Measurements from ENCODE around the gene KCNH1.

KCNH1 gene

DNA sequence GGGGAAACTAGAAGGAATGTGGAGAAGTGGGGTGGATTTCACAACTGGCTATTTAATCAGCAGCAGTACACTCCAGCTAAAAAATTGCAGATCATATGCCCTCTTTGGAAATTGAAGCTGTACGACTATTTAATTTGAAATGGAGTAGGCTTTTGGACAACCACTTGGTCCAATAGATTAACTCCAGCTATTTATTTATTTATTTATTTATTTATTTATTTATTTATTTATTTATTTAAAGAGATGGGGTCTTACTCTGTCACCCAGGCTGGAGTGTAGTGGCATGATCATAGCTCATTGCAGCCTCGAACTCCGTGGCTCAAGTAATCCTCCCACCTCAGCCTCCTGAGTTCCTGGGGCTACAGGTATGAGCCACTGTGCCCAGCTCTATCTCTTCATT is 312.3 kb downstream of the KCNH1 start:
- Histone ChIP-seq H3K4me3 (ENCODE audit: insufficient read depth, low read depth, low read length, poor library complexity, severe bottlenecking) (no peak overlapping the region), H3K27me3 (replicated peaks; ENCODE audit: control insufficient read depth, insufficient read depth, low read length, poor library complexity, severe bottlenecking) (no peaks in the 10 kb centered on the region), H3K36me3 (ENCODE audit: control insufficient read depth, insufficient read depth, low read length) (no peaks in the 10 kb centered on the region), H3K4me1 (ENCODE audit: control insufficient read depth, insufficient read depth, low read length, poor library complexity, severe bottlenecking) (no peaks in the 10 kb centered on the region), H3K9me3 (ENCODE audit: control insufficient read depth, low read length) (no peaks in the 10 kb centered on the region), H3K27ac (ENCODE audit: insufficient read depth, low read length, poor library complexity, severe bottlenecking) (no peak overlapping the region)
- no peak for DNase-seq

DNA sequence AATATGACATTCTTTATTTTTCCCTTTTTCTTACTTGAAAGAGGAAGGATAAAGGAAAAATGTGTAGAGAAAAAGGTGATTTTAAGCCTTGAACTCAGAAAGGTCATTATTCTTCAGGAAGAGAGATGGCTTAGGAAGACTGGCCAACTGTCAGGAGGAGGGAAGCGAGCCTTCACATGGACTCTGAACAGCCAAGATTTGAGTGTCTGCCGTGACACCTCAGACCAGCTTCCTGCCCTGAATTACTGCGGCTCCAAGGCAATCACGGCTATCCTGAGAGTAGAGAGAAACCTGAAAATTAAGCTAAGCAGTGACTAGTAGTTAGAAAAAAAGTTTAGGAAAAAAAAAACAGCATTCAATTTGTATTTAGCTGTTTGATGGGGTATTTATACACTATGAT is 314.7 kb downstream of the KCNH1 start:
- Histone ChIP-seq H3K27ac (ENCODE audit: insufficient read depth, low read length, poor library complexity, severe bottlenecking) (no peak overlapping the region), H3K9me3 (ENCODE audit: control insufficient read depth, low read length) (no peaks in the 10 kb centered on the region), H3K36me3 (ENCODE audit: control insufficient read depth, insufficient read depth, low read length) (no peaks in the 10 kb centered on the region), H3K27me3 (replicated peaks; ENCODE audit: control insufficient read depth, insufficient read depth, low read length, poor library complexity, severe bottlenecking) (no peaks in the 10 kb centered on the region), H3K4me1 (ENCODE audit: control insufficient read depth, insufficient read depth, low read length, poor library complexity, severe bottlenecking) (no peaks in the 10 kb centered on the region), H3K4me3 (ENCODE audit: insufficient read depth, low read depth, low read length, poor library complexity, severe bottlenecking) (no peak overlapping the region)
- no peak for DNase-seq

DNA sequence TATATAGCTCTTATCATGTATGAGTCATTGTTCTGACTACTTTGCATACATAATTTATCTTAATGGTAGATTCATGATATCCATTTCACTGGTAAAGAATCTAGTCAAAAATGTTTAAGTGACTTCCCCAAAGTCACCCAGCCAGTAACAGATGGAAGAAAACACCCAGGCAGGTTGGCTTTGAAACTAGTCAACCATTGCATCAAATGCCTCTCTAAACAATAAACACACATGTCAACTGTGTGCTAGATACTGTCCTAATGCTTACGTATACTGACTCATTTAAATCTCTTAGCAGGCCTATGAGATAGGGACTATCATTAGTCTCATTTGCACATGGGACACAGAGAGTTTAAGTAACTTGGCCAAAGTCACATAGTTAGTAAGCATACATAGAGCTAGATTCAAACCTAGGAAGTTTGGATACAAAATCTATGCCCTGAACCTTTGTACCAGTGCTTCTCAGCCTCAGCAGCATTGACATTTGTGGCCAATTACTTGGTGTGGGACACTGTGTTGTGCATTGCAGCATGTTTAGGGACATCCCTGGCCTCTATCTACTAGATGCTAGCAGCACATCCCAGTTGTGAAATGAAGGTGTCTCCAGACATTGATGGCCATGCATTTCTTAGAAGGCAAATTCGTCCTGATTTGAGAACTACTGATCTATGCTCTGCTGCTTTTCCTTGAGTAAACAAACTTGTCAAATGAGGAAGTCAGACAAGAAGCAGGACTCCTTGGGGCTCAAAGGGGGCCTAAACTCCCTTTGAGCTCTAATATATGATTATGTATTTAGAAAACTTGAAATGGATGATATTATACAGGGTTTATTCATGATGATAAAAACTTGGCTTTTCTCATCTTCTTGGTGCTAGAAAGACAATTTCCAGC is 316.3 kb downstream of the KCNH1 start:
- DNase-seq, result no peak
- Histone ChIP-seq H3K27me3 (replicated peaks; ENCODE audit: control insufficient read depth, insufficient read depth, low read length, poor library complexity, severe bottlenecking) (no peaks in the 10 kb centered on the region), H3K27ac (ENCODE audit: insufficient read depth, low read length, poor library complexity, severe bottlenecking) (no peak overlapping the region), H3K4me1 (ENCODE audit: control insufficient read depth, insufficient read depth, low read length, poor library complexity, severe bottlenecking) (no peaks in the 10 kb centered on the region), H3K4me3 (ENCODE audit: insufficient read depth, low read depth, low read length, poor library complexity, severe bottlenecking) (no peak overlapping the region), H3K36me3 (ENCODE audit: control insufficient read depth, insufficient read depth, low read length) (no peaks in the 10 kb centered on the region), H3K9me3 (ENCODE audit: control insufficient read depth, low read length) (no peaks in the 10 kb centered on the region)

DNA sequence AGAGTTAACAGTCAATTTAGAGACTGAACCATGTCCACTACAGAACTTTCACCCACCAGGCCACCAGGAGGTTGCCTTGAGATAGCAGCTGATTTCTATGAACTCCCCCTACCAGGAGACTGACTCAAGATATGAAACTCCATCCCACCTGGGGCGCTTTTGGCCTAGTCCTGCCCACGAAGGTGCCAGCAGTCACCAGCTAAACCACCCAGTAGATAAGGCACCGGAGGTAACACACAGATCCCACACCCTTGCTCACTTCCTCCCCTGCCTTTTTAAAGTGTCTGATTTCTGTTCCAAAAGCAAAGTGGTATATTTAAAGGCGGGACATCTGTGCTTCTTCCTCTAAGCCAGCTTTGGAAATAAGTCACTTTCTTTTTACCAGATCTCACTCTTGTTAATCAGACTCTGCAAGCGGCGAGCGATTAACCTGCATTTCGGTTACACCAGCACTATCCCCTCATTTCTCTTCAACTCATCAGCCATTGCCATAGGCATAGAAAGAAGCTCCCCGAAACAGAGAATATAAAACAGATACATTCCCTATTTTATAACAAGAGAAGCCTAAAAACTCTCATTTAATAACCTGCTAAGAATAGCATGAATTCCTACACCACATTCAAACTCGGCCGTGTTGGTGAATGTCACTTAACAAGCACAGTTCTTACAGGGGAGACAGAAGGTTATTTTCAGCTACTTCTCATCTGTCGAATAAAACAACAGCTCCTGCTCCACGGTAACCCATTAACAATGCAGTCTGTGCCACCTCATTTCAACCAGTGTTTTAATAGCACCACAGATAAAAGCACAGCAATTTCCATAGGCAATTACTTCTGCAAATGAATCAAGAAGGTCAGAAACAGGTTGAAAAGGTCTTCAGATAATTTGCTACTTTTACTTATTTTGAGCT is 318.1 kb downstream of the KCNH1 start:
- H3K36me3 ChIP-seq (ENCODE audit: control insufficient read depth, insufficient read depth, low read length), result no peaks in the 10 kb centered on the region
- no peak overlapping the region for H3K27ac ChIP-seq (ENCODE audit: insufficient read depth, low read length, poor library complexity, severe bottlenecking)
- H3K27me3 ChIP-seq (replicated peaks; ENCODE audit: control insufficient read depth, insufficient read depth, low read length, poor library complexity, severe bottlenecking), result no peaks in the 10 kb centered on the region
- no peaks in the 10 kb centered on the region for H3K9me3 ChIP-seq (ENCODE audit: control insufficient read depth, low read length)
- no peak for DNase-seq
- no peaks in the 10 kb centered on the region for H3K4me1 ChIP-seq (ENCODE audit: control insufficient read depth, insufficient read depth, low read length, poor library complexity, severe bottlenecking)
- H3K4me3 ChIP-seq (ENCODE audit: insufficient read depth, low read depth, low read length, poor library complexity, severe bottlenecking), result no peak overlapping the region

DNA sequence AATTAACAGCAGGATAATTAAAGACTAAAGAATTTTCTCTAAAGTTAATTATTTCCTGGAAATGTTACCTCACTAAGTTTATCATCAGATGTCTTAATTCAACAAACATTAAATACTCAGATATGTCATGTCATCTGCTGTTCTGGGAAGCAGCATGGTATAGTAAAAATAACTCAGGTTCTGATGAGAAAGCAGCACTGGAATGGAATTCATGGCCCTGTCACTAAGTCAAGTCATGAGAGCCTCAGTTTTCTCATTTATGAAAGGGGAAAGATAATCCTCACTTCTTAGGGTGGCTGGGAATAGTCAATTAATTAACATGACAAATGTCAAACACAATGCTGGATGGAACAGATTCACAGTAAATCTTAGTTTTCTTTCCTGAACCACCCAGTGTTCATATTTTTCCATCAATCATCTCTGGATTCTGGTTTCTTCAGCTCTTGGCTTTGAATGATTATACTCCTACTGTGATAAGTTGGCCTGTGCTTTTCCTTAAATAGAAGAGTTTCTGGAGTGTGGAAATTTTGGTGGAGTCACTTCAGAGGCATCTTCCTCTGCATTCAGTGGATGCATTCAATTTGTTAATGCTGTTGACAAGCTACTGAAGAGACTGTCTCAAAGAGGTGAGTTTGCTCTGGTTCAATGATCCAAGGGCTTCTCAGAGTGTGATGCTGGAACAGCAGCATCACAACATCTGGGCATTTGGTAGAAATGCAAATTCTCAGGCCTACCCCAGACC is 319.4 kb downstream of the KCNH1 start:
- Histone ChIP-seq H3K4me1 (ENCODE audit: control insufficient read depth, insufficient read depth, low read length, poor library complexity, severe bottlenecking) (no peaks in the 10 kb centered on the region), H3K36me3 (ENCODE audit: control insufficient read depth, insufficient read depth, low read length) (no peaks in the 10 kb centered on the region), H3K4me3 (ENCODE audit: insufficient read depth, low read depth, low read length, poor library complexity, severe bottlenecking) (no peak overlapping the region), H3K27ac (ENCODE audit: insufficient read depth, low read length, poor library complexity, severe bottlenecking) (no peak overlapping the region), H3K9me3 (ENCODE audit: control insufficient read depth, low read length) (no peaks in the 10 kb centered on the region), H3K27me3 (replicated peaks; ENCODE audit: control insufficient read depth, insufficient read depth, low read length, poor library complexity, severe bottlenecking) (no peaks in the 10 kb centered on the region)
- no peak for DNase-seq

DNA sequence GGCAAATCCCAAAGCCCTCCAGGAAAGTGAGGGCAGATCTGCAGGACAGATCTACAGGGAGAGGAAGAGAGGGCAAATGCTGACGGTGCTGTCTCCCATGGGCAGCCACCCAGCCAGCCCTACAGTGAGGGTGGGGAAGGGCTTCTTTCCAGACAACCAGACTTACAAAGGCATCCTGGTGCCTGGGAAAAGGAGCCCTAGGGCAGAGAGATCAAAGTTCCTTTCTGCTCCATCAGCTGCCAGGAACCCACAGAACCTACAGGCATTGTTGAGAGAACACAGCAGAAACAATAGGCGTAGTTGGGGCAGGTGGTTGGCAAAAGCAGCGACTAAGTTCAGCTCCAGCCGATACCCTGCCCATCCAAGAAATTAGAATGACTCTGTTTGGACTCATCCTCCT is 332.4 kb downstream of the KCNH1 start:
- DNase-seq, result no peak
- Histone ChIP-seq H3K4me1 (ENCODE audit: control insufficient read depth, insufficient read depth, low read length, poor library complexity, severe bottlenecking) (no peaks in the 10 kb centered on the region), H3K9me3 (ENCODE audit: control insufficient read depth, low read length) (no peaks in the 10 kb centered on the region), H3K36me3 (ENCODE audit: control insufficient read depth, insufficient read depth, low read length) (no peaks in the 10 kb centered on the region), H3K4me3 (ENCODE audit: insufficient read depth, low read depth, low read length, poor library complexity, severe bottlenecking) (no peak overlapping the region), H3K27me3 (replicated peaks; ENCODE audit: control insufficient read depth, insufficient read depth, low read length, poor library complexity, severe bottlenecking) (no peaks in the 10 kb centered on the region), H3K27ac (ENCODE audit: insufficient read depth, low read length, poor library complexity, severe bottlenecking) (no peak overlapping the region)

DNA sequence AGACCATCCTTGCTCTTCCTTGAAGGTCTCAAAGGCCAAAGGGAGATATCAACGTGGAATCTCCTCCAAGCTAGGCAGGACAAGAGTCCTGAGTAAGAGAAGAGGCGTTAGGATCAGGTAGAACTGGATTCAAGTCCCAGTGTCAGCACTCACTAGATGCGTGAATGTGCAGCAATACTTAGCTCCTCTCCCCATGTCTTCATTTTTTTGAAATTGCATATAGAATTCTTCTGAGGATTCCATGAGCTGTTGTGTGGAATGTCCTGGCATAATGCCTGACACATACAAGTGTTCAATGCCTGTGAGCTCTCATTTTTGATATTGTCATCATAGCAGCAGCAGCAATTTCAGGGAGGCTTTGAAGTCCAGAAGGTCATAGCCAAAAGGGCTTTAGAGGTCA is 333.2 kb downstream of the KCNH1 start:
- Histone ChIP-seq H3K9me3 (ENCODE audit: control insufficient read depth, low read length) (no peaks in the 10 kb centered on the region), H3K36me3 (ENCODE audit: control insufficient read depth, insufficient read depth, low read length) (no peaks in the 10 kb centered on the region), H3K27ac (ENCODE audit: insufficient read depth, low read length, poor library complexity, severe bottlenecking) (no peak overlapping the region), H3K4me1 (ENCODE audit: control insufficient read depth, insufficient read depth, low read length, poor library complexity, severe bottlenecking) (no peaks in the 10 kb centered on the region), H3K4me3 (ENCODE audit: insufficient read depth, low read depth, low read length, poor library complexity, severe bottlenecking) (no peak overlapping the region), H3K27me3 (replicated peaks; ENCODE audit: control insufficient read depth, insufficient read depth, low read length, poor library complexity, severe bottlenecking) (no peaks in the 10 kb centered on the region)
- DNase-seq, result no peak

DNA sequence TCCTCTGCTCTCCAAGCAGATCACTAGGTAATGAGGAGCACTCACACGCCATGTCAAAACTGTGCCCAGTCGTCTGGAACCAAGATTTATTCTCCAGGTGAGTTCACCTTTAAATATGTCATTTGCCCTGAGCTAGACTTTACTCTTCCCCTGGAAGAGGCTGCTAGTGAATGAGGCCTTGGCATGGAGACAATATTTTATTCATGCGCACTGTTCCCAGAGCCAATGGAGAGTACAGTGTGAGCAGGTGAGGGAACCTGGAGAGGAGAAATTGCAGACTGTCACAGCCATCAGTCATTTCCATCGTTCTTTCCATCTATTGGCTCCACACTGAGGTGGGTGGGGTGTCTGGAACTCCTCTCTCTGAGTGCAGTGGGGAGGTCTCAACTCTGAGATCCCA is 333.6 kb downstream of the KCNH1 start:
- Histone ChIP-seq H3K4me1 (ENCODE audit: control insufficient read depth, insufficient read depth, low read length, poor library complexity, severe bottlenecking) (no peaks in the 10 kb centered on the region), H3K27me3 (replicated peaks; ENCODE audit: control insufficient read depth, insufficient read depth, low read length, poor library complexity, severe bottlenecking) (no peaks in the 10 kb centered on the region), H3K9me3 (ENCODE audit: control insufficient read depth, low read length) (no peaks in the 10 kb centered on the region), H3K4me3 (ENCODE audit: insufficient read depth, low read depth, low read length, poor library complexity, severe bottlenecking) (no peak overlapping the region), H3K36me3 (ENCODE audit: control insufficient read depth, insufficient read depth, low read length) (no peaks in the 10 kb centered on the region), H3K27ac (ENCODE audit: insufficient read depth, low read length, poor library complexity, severe bottlenecking) (no peak overlapping the region)
- no peak for DNase-seq

DNA sequence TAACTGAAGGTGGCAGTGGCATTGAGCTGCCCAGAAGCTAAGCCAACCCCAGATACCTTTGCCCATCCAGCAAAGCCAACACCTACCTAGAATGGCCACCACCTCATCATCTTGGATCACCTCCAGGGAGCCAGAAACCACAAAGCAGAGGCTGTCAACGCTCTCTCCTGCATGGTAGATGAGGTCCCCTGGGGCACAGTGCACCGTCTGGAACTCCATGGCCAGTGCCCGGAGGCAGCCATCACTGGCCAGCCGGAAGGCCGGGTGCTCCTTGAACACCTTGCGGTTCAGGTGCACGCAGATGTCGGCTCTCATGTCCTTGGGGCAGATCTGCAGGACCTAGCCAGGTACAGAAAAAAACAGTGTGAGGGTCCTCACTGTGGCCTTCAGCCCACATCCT is 336.5 kb downstream of the KCNH1 start:
- Histone ChIP-seq H3K4me1 (ENCODE audit: control insufficient read depth, insufficient read depth, low read length, poor library complexity, severe bottlenecking) (no peaks in the 10 kb centered on the region), H3K27me3 (replicated peaks; ENCODE audit: control insufficient read depth, insufficient read depth, low read length, poor library complexity, severe bottlenecking) (no peaks in the 10 kb centered on the region), H3K4me3 (ENCODE audit: insufficient read depth, low read depth, low read length, poor library complexity, severe bottlenecking) (no peak overlapping the region), H3K36me3 (ENCODE audit: control insufficient read depth, insufficient read depth, low read length) (no peaks in the 10 kb centered on the region), H3K27ac (ENCODE audit: insufficient read depth, low read length, poor library complexity, severe bottlenecking) (no peak overlapping the region), H3K9me3 (ENCODE audit: control insufficient read depth, low read length) (no peaks in the 10 kb centered on the region)
- DNase-seq, result no peak
